SU-DHL-6 (cell line): Measurements from ENCODE around the gene CCDC93.

Experiments used
- H2AFZ ChIP-seq: fragments of 200-600 bp; sonication (generic); 2 replicates; pipeline ENCODE4 v1.6.1; 2014; ENCODE audit warnings: low read depth, mild to moderate bottlenecking, moderate library complexity, mixed read lengths, antibody characterized with exemption, low read length; ENCODE audit not compliant: severe bottlenecking
- H3F3A ChIP-seq: fragments of 200-600 bp; shearing (Covaris generic); 2 replicates; pipeline ENCODE4 v1.6.0; 2016; ENCODE audit warnings: antibody characterized with exemption, mild to moderate bottlenecking; ENCODE audit not compliant: insufficient read depth
- H3K27ac ChIP-seq: fragments of 200-600 bp; sonication (generic); 2 replicates; pipeline ENCODE4 v1.5.1; 2016; ENCODE audit warnings: low read depth, mild to moderate bottlenecking, low read length, moderate library complexity, mixed read lengths
- H3K27me3 ChIP-seq: fragments of 200-600 bp; sonication (generic), shearing (Covaris generic); 2 replicates; pipeline ENCODE4 v1.6.0; 2014; ENCODE audit warnings: mild to moderate bottlenecking, low read length
- H3K36me3 ChIP-seq: fragments of 200-600 bp; sonication (generic); 2 replicates; pipeline ENCODE4 v1.6.1; 2014; ENCODE audit warnings: mild to moderate bottlenecking, low read length, mixed read lengths
- H3K4me2 ChIP-seq: fragments of 300-600, 200-600 bp; shearing (Covaris generic), sonication (generic); 2 replicates; pipeline ENCODE4 v1.6.0; 2014; ENCODE audit warnings: low read length, low read depth, mild to moderate bottlenecking; ENCODE audit not compliant: poor library complexity, severe bottlenecking
- H3K4me3 ChIP-seq: fragments of 200-600 bp; sonication (generic); 2 replicates; pipeline ENCODE4 v1.5.1; 2014; ENCODE audit warnings: antibody characterized with exemption, low read length, mild to moderate bottlenecking, mixed read lengths; ENCODE audit not compliant: insufficient read depth, poor library complexity, severe bottlenecking
- H3K79me2 ChIP-seq: fragments of 200-600 bp; sonication (generic); 2 replicates; pipeline ENCODE4 v1.6.1; 2014; ENCODE audit warnings: mild to moderate bottlenecking, low read length, moderate library complexity; ENCODE audit not compliant: insufficient read depth
- H3K9ac ChIP-seq: fragments of 200-600 bp; sonication (generic); 2 replicates; pipeline ENCODE4 v1.7.0; 2014; ENCODE audit warnings: mild to moderate bottlenecking, low read length
- H3K9me2 ChIP-seq: fragments of 200-600 bp; sonication (generic); replicated peaks from 2 replicates; pipeline ENCODE4 v1.6.1; 2014; ENCODE audit warnings: low read length; ENCODE audit not compliant: insufficient read depth
- H3K9me3 ChIP-seq: fragments of 200-600 bp; sonication (generic); 2 replicates; pipeline ENCODE4 v1.6.1; 2014; ENCODE audit warnings: low read length, mixed read lengths; ENCODE audit not compliant: insufficient read depth
- H4K20me1 ChIP-seq: fragments of 200-600 bp; sonication (generic); 2 replicates; pipeline ENCODE4 v1.6.1; 2014; ENCODE audit warnings: low read depth, mild to moderate bottlenecking, antibody characterized with exemption, low read length, moderate library complexity, mixed read lengths
- CTCF ChIP-seq: fragments of 200-600 bp; sonication (generic); IDR thresholded peaks from one replicate; pipeline ENCODE4 v1.5.1; 2017; ENCODE audit warnings: antibody characterized with exemption, mild to moderate bottlenecking, low read length, moderate library complexity; ENCODE audit not compliant: insufficient read depth, poor library complexity, severe bottlenecking
- EZH2phosphoT487 ChIP-seq: fragments of 200-600 bp; sonication (generic), shearing (Covaris generic); conservative IDR thresholded peaks from 2 replicates; pipeline ENCODE4 v1.6.1; 2018; ENCODE audit warnings: mild to moderate bottlenecking, antibody characterized with exemption, low read length, moderate library complexity, mixed read lengths

CCDC93 gene

DNA sequence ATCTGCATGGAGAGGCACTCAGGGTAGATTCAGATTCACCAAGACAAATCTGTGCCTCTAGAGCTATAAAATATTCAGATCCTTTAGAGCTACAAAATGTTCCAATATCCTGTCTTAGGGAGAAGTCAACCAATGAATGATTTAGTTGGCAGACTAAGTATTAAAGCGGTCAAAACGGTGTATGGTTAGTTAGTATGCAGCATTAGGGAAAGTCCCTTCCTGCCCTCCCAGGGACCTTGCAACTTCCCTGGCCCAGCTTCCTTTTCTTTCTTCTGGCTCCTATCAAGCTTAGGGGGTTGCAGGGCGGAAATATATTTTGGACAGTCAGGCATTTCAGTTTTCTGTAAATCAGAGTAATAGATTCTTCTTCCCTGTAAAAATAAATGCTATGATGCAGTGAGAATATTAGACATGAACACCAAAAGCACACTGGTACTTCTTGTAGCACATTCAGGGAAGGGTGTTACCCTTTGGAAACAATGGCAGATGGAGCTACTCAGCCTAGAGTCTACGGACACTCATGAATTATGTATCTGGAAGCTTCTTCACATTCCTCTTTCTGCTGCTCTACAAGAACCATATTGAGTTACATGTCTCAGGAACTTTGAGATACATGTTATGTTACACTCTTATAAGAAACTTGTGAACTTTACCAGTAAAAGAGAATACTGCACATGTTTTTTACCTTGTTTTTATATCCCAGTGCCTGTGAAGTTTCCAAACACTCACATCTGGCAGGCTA is 45.7 kb downstream of the CCDC93 start:
- no peak overlapping the region for H3K27ac ChIP-seq
- no peaks in the 10 kb centered on the region for H3K9me3 ChIP-seq
- no peak overlapping the region for H2AFZ ChIP-seq
- H3K27me3 ChIP-seq, result no peaks in the 10 kb centered on the region
- TF ChIP-seq CTCF, result no peak
- no peak for TF ChIP-seq EZH2phosphoT487
- H3K79me2 ChIP-seq, result no peaks in the 10 kb centered on the region
- H3K4me3 ChIP-seq, result no peak overlapping the region
- no peaks in the 10 kb centered on the region for H3F3A ChIP-seq
- no peaks in the 10 kb centered on the region for H4K20me1 ChIP-seq
- no peaks in the 10 kb centered on the region for H3K9me2 ChIP-seq
- no peak overlapping the region for H3K4me2 ChIP-seq
- no peak overlapping the region for H3K9ac ChIP-seq
- H3K36me3 ChIP-seq, result no peaks in the 10 kb centered on the region; the same call in 1 of the 2 replicates

- H3K4me2 ChIP-seq, result no peak overlapping the region
- H3K9me2 ChIP-seq, result no peaks in the 10 kb centered on the region
- H3K27me3 ChIP-seq, result no peaks in the 10 kb centered on the region
- no peak overlapping the region for H2AFZ ChIP-seq
- no peaks in the 10 kb centered on the region for H4K20me1 ChIP-seq
- TF ChIP-seq EZH2phosphoT487 (no peak), CTCF (no peak)
- no peak overlapping the region for H3K4me3 ChIP-seq
- H3K79me2 ChIP-seq, result no peaks in the 10 kb centered on the region
- peaks cover 12% of the 10 kb centered on the region; the same call in 1 of the 2 replicates for H3K36me3 ChIP-seq
- H3K9ac ChIP-seq, result no peak overlapping the region
- no peaks in the 10 kb centered on the region for H3F3A ChIP-seq
- no peak overlapping the region for H3K27ac ChIP-seq
- no peaks in the 10 kb centered on the region for H3K9me3 ChIP-seq
These were observed 50.4 kb downstream of the CCDC93 start for GRCh38 chr2:117963446-117963845.

DNA sequence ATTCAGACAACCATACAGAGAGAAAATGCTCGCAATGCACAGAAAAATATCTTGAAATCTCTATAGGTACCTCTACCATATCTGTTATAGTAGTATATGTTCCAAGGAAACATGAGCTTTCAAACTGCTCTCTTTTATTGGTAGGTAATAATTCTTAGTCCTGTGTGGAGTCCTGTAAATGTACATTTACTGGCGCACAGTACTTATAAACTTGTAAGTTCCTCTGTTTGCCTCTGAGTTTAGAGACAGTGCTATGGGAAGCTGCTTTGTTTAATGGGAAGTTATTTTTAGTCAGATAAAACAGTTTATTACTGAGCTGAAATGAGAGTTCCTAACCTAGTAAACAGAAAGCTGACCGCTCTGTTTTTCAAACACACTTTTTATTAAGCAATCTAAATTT is 52.7 kb downstream of the CCDC93 start:
- Histone ChIP-seq H3K79me2 (no peaks in the 10 kb centered on the region), H3K27me3 (no peaks in the 10 kb centered on the region), H3K9ac (no peak overlapping the region), H3F3A (no peaks in the 10 kb centered on the region), H3K27ac (no peak overlapping the region), H3K9me3 (no peaks in the 10 kb centered on the region), H3K4me2 (no peak overlapping the region), H3K36me3 (peaks cover 23% of the 10 kb centered on the region), H3K9me2 (no peaks in the 10 kb centered on the region), H3K4me3 (no peak overlapping the region), H4K20me1 (no peaks in the 10 kb centered on the region), H2AFZ (no peak overlapping the region)
- TF ChIP-seq CTCF (no peak), EZH2phosphoT487 (no peak)
